MV-4-11 (cell line): ENCODE results near the gene RABGAP1L.
"Not testable (repeated sequence)": the region's sequence is repeated elsewhere in the genome, so short reads cannot be mapped to it uniquely, and the experiment has no call there.

Experiments used
- DNase-seq: peaks from one replicate; lab custom pipeline; 2025; lab: John Stamatoyannopoulos, UW

RABGAP1L gene

DNA sequence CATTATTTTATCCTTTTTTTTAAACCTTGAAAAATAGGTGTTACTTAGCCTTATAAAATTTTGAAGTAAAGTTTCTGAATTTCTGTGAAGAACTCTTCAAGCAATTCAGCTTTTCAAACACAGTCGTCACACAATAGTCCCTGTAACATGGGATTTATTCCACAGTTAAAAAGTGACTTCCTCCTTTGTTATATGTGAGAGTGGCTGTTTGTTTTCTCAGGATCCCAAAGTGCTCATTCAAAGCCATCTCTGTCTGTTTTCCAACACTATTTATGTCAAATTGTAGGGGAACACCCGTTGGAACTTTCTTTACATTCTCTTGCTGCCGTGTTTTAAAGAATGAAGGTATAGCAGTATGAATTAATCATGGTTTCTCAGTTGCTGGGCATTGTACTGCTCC, 207.6 kb downstream of the RABGAP1L start:
- no peak for DNase-seq

DNA sequence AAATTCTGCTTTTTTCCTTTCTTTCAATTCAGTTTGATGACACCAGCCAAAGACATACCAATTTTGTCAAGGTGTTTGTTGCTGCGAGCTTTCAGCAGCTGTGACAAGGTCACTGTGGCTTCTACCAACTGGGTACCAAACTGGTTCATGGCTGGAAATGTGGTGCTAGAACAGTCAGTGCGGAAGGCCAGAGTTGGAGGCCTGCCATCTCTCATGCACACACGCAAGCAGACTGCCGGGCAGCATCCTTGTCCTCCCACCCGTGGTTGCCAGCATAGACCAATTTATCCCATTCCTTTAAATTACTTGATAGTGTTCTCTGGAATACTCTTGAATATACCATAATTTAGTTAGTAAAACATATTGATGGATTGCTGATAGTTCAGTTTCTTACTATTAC, 208.6 kb downstream of the RABGAP1L start:
- no peak for DNase-seq

DNA sequence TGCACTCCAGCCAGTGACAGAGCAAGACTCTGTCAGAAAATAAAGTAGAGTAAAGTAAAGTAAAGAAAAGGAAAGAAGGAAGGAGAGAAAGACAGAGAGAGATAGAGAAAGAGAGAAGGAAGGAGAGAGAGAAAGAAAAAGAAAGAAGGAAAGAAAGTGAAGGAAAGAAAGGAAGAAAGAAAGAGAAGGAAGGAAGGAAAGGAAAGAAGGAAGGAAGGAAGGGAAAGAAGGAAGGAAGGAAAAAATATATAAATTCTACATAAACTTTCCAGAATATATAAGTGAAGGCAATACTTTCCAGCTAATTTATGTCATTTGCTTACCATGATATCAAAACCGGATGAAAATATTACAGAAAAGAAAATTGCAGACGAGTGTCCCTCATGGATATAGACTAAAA, 216.7 kb downstream of the RABGAP1L start:
- DNase-seq: no peak

DNA sequence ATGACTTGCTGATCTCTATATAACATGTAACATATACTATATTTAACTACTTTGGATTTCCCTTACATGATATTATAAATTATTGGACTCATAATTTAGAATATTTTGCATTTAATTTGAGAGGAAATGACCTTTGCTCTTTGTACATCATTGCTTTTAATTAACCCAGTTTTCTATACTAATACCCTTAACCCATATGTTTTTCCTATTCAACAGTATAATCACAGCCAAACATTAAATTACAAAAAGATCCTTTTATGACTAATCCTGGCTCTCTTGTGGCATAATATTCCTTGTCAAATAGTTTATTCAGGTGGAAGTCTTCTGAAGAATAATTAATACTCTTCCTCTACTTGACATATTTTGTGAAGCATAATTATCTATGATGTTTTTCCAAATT, 232.4 kb downstream of the RABGAP1L start:
- DNase-seq: no peak

DNA sequence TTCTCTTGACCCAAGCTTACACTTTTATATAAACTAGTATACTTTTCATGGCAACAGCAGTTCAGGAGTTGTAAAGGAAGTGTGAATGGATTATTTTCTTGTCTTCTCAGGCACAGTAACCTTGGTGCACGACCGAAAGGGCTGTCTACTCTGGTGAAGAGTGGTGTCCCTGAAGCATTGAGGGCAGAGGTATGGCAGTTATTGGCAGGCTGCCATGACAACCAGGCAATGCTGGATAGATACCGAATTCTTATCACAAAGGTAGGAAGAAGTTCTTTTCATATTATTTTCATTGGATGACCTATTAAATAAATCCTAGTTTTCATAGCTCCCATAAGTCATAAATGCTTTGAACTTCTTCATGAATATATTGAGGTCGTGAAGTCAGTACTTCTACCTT, 234.6 kb downstream of the RABGAP1L start:
- no peak for DNase-seq

DNA sequence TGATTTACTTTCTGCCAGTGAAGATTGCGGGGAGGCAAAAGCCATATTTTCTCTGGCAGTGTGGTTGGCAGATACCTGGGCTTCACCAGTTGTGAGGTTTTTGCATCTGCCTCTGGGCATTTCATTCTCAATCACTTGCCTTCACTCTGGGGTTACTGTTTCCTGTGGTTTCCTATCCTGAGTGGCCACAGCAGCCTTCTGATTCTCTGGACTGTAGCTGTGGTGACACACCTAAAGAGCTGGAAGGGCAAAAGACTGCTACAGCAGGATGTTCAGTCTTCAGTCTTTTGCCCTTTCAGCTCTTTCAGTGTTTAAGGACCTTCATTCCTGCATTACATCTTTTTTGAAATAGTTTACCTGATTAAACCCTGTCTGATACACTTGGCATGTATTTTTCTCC, 237.9 kb downstream of the RABGAP1L start:
- no peak for DNase-seq

DNA sequence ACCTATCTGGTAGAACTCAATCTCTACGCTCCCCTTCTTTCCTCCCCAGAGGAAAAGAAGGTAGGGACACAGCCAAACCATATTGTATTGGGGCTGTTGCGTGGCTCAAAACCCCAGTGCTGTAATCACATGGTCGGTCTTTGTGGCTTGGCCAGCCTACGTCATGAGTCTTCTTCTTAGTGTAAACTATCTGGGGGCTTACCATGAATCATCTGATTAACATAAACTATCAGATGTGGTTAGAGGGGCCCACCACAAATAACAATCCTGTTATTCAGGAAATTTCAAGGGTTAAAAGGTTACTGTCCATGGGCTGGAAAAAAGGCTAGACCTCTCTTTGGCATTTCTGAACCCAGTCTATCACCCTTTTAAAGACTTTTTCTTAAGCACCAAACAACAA, 238.9 kb downstream of the RABGAP1L start:
- DNase-seq: no peak

DNA sequence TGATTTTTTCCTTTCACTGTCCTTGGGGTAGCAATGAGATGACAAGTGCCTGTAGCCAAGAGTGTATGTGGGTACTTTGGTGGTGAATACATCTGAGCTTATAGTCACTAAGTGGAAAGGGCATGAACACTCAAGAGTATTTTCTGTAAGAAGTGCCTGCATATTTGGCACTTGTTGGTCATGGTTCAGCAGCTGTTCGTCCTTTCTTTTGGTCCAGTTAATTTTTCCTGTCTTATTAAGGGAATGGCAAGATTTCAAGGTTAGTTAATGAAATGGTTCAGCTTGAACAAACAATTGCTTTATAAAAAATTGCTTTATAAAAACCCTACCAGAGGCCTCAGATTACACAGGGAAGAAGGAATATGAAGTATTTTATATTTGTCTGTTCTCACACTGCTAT, 239.9 kb downstream of the RABGAP1L start:
- no peak for DNase-seq

DNA sequence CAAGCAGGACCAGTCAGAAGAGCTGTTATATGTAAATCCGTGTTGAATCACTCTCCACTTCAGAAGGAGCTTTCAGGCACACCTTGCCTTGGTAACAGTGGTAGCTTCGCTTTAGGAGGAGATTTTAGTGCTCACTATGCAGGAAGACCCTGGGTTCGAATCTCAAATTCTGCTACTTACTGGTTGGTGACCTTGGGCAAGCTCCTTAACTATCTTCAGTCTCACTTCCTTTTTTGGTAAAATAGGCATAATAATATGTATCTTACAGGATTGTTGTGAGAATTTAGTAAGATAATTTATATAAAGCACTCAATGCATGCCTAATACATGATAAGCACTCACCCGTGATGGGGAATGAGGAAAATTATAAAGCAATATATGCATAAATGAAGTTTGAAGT, 241.8 kb downstream of the RABGAP1L start:
- DNase-seq: no peak

DNA sequence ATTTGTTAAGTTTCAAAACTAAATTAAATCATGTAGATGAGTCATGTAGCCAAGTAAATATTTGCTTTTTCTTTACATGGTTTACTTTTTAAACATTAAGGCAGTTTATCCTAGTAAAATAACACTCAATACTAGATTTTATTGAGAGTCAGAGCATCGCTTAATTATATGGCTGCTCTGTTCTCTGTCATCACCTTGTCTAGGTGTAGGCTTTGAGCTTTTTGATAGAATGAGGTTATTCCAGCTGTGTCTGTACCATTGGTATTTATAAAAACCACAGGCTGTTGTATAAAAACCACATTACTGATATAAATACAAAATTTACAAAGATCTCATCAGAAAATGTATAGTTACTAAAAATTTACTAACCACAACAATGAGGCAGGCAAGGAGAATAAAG, 245.9 kb downstream of the RABGAP1L start:
- DNase-seq: no peak

DNA sequence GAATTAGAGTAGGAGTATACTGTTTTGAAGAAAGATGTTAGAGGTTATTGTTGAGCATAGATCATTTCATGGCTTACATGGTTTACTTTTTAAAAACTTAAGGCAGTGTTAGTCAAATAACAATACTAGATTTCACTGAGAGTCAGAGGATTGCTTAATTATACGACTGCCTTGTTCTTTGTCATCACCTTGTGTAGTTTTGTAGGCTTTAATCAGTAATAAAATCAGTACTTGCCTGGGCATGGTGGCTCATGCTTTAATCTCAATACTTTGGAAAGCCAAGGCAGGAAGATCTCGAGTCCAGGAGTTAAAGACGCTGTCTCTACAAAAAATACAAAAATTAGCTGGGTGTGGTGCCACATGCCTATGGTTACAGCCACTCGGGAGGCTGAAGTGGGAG, 247.1 kb downstream of the RABGAP1L start:
- no peak for DNase-seq

DNA sequence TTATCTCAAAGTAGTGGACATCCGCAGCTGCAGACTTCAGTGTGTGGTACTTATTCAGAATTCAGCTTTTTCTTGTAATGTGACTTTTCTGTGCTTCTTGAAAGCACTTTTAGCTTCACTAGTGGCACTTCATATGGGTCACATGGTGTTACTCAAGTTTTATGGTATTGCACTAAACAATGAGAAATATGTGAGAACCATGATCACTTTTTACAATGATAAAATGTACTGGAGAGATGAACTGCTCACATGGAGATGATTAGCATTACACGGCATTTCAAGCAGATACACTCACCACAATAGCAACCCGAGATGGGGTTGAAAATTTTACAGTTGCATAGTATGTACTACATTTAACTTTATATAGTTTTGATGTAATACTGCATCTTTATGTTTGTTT, 248.3 kb downstream of the RABGAP1L start:
- DNase-seq: no peak

DNA sequence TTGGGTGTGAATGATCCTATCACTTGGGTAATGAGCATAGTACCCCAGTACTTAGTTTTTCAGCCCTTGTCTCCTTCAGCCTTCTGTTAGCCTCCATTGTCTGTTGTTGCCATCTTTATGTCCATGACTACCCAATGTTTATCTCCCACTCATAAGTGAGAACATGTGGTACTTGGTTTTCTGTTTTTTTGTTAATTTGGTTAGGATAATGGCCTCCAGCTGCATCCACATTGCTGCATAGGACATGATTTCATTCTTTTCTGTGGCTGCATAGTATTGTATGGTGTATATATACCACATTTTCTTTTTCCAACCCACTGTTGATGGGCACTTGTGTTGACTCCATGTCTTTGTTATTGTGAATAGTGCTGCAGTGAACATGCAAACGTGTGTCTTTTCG, 248.8 kb downstream of the RABGAP1L start:
- no peak for DNase-seq

DNA sequence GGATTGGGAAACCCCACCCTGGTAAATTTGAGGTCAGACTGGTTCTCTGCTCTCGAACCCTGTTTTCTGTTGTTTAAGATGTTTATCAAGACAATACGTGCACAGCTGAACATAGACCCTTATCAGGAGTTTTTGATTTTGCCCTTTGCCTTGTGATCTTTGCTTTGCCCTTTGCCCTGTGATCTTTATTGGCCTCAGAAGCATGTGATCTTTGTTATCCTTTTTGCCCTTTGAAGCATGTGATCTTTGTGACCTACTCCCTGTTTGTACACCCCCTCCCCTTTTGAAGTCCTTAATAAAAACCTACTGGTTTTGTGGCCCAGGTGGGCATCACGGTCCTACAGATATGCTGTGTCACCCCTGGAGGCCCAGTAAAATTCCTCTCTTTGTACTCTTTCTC, 250.5 kb downstream of the RABGAP1L start:
- not testable (repeated sequence) for DNase-seq

DNA sequence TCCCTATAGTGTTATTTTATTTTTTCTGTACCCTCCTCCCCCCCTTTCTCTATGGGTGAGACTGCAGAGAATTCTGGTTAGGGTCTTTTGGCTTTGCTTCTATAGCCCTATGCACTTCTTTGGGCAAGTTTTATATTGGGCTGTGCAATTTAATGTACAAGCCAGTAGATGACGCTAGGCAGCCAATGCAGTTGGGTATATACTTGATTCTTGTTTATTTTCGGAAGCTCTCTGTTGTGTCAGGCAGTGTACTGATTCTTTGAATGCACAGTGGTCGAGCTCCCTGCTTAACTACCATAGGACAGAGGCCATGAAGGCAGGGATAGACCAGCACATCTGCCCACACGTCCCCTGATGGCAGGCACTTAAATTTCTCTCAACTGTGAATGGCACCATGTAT, 254.3 kb downstream of the RABGAP1L start:
- no peak for DNase-seq

DNA sequence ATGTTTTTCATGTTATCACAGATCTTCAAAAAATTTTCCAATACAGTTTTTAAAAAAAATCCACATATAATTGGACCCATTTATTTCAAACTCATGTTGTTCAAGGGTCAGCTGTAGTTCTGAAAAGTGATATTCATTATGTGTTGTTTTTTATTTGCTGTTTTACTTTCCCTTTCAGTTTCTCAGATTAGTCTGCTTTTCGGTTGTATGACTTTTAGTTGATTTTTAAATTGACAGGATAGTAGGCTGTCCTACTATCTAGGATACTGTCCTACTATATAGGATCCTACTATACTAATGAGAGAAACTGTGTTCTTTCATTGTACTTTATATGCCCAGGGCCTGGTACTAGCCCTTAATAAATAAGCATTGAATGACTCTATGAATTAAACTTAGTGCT, 254.9 kb downstream of the RABGAP1L start:
- no peak for DNase-seq

DNA sequence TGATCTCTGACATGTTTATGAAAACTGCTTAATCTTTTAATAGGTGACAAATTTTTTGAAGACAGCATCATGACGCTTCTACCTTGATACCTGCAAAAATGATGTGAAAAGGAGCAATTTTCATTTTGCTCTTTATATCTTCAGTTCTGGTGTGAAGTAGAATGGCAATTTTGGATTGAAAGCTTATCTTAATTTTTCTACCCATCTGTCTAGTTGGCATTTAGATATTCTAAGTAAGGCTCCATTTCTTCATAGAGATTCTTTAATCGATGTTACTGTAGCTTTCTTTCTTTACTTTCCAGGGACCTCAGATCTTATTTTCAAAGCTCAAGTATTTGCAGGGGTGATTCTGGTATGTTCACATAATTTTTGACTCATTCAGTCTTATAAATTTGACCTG, 256.2 kb downstream of the RABGAP1L start:
- DNase-seq: no peak

DNA sequence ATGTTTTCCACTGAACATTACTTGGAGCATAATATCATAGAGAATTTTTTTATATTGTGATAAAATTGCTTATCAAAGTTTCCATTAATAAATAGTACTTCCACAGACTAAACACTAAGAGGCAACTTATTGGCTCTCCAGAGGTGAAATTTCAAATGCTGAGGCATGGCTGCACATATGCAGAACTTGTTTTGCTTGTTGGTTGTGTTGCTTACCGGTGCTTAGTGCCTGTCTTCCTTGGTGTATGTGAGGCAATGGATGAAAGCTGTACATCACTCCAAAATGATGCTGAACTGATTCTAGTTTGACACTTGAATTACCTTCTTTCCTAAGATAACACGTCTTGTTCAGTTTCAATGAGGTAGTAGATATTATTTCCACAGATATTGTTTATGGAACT, 258.6 kb downstream of the RABGAP1L start:
- DNase-seq: no peak

DNA sequence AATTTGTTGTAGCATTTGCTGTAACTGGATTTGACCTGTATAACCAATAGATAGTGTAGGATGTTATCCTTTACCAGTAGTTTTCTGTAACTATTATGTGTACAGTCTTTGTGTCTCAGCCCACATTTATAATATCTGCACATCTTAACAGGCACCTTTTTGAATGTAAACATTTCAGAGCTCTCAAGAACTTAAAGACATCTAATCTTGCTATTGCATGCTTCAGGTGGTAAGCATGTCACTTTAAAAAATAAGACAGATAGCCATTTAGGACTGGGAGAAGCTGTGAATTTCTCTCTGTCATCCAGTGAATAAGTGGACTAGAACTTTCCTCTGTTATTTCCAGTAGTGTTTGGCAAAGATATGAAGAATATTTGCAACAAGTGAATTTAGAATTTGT, 265.8 kb downstream of the RABGAP1L start:
- DNase-seq: no peak

DNA sequence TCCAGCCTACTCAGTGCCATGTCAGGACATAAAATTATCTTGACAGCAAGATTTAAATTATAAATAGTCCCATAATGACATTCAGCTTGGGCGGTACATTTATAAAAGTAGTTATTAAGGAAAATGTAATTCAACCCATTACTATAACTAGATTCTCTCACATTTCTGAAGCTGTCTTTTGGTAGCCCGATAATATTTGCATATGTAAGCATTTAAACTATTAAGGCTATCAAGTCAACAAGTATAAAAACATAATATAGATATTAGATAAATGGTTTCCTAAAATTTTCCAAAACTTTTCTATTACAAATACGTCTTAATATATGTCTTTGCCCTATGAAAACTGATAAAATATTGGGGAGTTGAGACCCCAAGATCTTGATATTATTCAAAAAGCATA, 266.8 kb downstream of the RABGAP1L start:
- DNase-seq: no peak

DNA sequence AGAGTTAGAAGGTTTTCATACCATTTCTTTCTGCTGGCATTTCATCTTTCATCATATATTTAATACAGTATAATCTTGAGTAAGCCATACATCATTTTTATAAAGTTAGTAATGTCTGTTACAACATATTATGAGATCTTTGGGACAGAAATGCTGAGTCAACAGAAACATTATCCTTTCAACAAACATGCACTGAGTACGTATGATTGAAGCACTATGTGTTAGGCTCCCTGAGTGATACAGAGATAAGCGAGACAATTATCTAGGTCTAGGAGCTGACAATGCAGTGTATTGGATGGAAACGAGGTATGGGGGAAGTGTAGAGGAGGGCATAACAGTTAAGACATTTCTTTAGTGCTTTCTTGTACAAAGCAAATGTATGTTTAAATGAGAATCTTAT, 268.7 kb downstream of the RABGAP1L start:
- no peak for DNase-seq

DNA sequence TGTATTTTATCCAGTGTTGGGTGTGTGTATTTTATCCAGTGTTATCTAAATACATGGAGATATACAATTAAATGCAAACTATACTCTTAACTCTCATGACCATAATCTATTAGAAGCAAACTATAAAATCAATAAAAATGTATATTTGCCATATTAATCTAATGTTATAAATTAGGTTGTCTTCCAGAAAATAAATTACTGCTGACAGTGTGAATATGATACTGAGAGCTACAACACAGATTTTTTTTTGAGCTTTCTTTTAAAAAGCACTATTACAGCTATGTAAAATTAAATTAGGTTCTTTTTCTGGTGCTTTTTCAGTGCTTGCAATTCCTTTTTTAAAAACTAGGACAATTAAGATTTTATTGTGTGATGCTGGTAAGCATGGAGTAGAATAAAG, 269.4 kb downstream of the RABGAP1L start:
- DNase-seq: no peak

DNA sequence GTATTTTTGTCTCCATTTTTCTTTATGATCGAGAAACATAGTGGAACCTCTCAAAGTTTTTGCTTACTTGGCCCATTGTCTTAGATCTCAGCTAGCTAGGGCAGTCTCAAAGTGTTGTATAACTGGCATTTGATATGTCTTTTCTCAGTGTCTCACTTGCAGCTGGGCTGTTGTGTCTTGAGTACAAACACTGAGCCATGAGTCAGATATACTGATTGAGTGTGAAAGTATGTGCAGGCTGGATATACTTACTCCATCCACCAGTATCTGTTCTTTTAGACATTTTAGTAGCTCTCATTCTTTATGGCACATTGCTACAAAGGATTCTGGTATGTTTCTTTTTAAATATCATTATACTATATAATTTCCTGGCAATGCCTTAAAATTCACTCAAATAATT, 274.1 kb downstream of the RABGAP1L start:
- DNase-seq: no peak

DNA sequence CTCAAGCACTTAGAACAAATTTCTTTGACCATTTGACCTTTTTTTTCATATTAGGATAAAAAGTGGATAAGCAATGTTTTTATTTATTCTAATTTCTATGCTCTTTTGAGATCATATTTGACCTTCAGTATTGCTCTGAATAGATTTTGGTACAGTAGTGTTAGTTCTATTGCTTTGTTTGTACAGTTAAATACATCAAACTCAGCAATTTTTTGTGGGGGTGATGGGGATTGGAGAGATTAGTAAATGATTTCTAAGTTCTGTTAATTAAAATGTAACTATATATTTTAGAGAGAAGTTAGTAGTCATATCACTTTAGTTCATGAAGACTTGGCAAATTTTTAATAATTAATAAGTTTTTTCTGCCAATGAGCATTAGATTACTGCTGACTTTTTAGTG, 286.0 kb downstream of the RABGAP1L start:
- no peak for DNase-seq

DNA sequence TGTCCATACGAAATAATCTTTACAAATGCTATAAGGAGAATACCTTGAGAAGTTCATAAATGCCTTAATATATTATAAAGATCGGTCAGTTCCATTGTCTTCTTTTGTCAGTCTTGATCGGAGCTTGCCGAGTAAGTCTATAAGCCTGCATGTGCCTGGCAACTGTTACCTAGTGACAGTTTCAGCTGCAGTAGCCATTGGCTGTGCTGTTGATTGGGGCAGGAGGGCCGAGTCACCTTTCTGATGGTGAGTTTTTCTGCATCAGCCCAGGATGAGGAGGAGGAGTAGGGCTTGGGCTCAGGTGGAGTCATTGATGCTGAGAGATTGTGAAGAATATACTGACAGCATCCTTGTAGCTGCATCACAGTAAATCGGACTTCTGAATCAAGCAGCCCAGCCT, 286.5 kb downstream of the RABGAP1L start:
- DNase-seq: no peak
